Trophoblast cell (in vitro differentiated cells and primary cell): ENCODE measurements around the gene SERINC5.
A peak's percentile ranks its signal among the peaks of the same experiment; 100 is the strongest.

Experiments
- DNase-seq, 2 donors: peaks; one replicate each; pipeline ENCODE4 v3.0.0-alpha.2; 2016
- H2AFZ ChIP-seq: 2 replicates; pipeline ENCODE4 v1.6.1; 2013; ENCODE audit warnings: low read length, moderate library complexity, mild to moderate bottlenecking; ENCODE audit not compliant: insufficient read depth, poor library complexity
- H2AK5ac ChIP-seq: 2 replicates; pipeline ENCODE4 v1.6.1; 2013; ENCODE audit warnings: mild to moderate bottlenecking, low read length
- H2BK120ac ChIP-seq: 2 replicates; pipeline ENCODE4 v1.6.1; 2013; ENCODE audit warnings: low read length, mild to moderate bottlenecking, moderate library complexity; ENCODE audit not compliant: insufficient read depth, poor library complexity
- H2BK12ac ChIP-seq: 2 replicates; pipeline ENCODE4 v1.6.1; 2013; ENCODE audit warnings: mild to moderate bottlenecking, low read length, moderate library complexity
- H2BK5ac ChIP-seq: 2 replicates; pipeline ENCODE4 v1.6.1; 2013; ENCODE audit warnings: low read length, low read depth, moderate library complexity, mild to moderate bottlenecking; ENCODE audit not compliant: poor library complexity
- H3K14ac ChIP-seq: 2 replicates; pipeline ENCODE4 v1.6.1; 2013; ENCODE audit warnings: mild to moderate bottlenecking, low read length
- H3K18ac ChIP-seq: 2 replicates; pipeline ENCODE4 v1.6.1; 2013; ENCODE audit warnings: mild to moderate bottlenecking, low read length
- H3K23ac ChIP-seq: 2 replicates; pipeline ENCODE4 v1.6.1; 2013; ENCODE audit warnings: low read length
- H3K27ac ChIP-seq: 2 replicates; pipeline ENCODE4 v1.5.1; 2013; ENCODE audit warnings: low read depth, mild to moderate bottlenecking, inconsistent platforms, low read length, moderate library complexity
- H3K27me3 ChIP-seq: 2 replicates; pipeline ENCODE4 v1.6.1; 2013; ENCODE audit warnings: inconsistent platforms, mild to moderate bottlenecking, low read length, moderate library complexity; ENCODE audit not compliant: insufficient read depth
- H3K36me3 ChIP-seq, 2 experiments: 1 replicate in 1 of 2; 2 replicates in 1 of 2; pipeline ENCODE4 v1.6.1; 2013; ENCODE audit warnings: low read length in 2 of 2, mild to moderate bottlenecking in 2 of 2, moderate library complexity in 1 of 2; ENCODE audit not compliant: insufficient read depth in 2 of 2, control insufficient read depth in 1 of 2
- H3K4ac ChIP-seq: 2 replicates; pipeline ENCODE4 v1.6.1; 2013; ENCODE audit warnings: low read depth, mild to moderate bottlenecking, low read length, moderate library complexity
- H3K4me1 ChIP-seq, 2 experiments: 1 replicate in 1 of 2; 2 replicates in 1 of 2; pipeline ENCODE4 v1.6.1; 2013; ENCODE audit warnings: low read length in 2 of 2, mild to moderate bottlenecking in 2 of 2, moderate library complexity in 1 of 2; ENCODE audit not compliant: insufficient read depth in 2 of 2, control insufficient read depth in 1 of 2
- H3K4me2 ChIP-seq: 2 replicates; pipeline ENCODE4 v1.6.1; 2013; ENCODE audit warnings: inconsistent platforms, mild to moderate bottlenecking, low read length, moderate library complexity
- H3K4me3 ChIP-seq: 2 replicates; pipeline ENCODE4 v1.5.1; 2013; ENCODE audit warnings: mild to moderate bottlenecking, low read depth, low read length, inconsistent platforms
- H3K79me1 ChIP-seq: one replicate; pipeline ENCODE4 v1.6.1; 2013; ENCODE audit warnings: low read length
- H3K79me2 ChIP-seq: 2 replicates; pipeline ENCODE4 v1.6.1; 2013; ENCODE audit warnings: low read length, mild to moderate bottlenecking; ENCODE audit not compliant: control insufficient read depth, insufficient read depth, poor library complexity
- H3K9ac ChIP-seq: 2 replicates; pipeline ENCODE4 v1.6.1; 2013; ENCODE audit warnings: mild to moderate bottlenecking, low read length
- H3K9me3 ChIP-seq: 2 replicates; pipeline ENCODE4 v1.6.1; 2013; ENCODE audit warnings: low read depth, mild to moderate bottlenecking, control low read depth, inconsistent platforms, low read length; ENCODE audit not compliant: insufficient read depth
- H4K12ac ChIP-seq: 2 replicates; pipeline ENCODE4 v1.6.1; 2013; ENCODE audit warnings: low read depth, mild to moderate bottlenecking, low read length, moderate library complexity
- H4K8ac ChIP-seq: 2 replicates; pipeline ENCODE4 v1.6.1; 2013; ENCODE audit warnings: low read depth, mild to moderate bottlenecking, low read length, moderate library complexity
- H4K91ac ChIP-seq: one replicate; pipeline ENCODE4 v1.6.1; 2013; ENCODE audit warnings: low read depth, mild to moderate bottlenecking, low read length, moderate library complexity
- WGBS: extraction: QIAGEN DNeasy Blood & Tissue Kit; methylation state at CpG from one replicate; pipeline ENCODE4 v1.1.7; 2013; ENCODE audit warnings: missing lambda C conversion rate; ENCODE audit not compliant: insufficient read length, insufficient coverage; ENCODE audit errors: extremely low coverage; 5-methylcytosine and 5-hydroxymethylcytosine counted together

SERINC5 gene

DNA sequence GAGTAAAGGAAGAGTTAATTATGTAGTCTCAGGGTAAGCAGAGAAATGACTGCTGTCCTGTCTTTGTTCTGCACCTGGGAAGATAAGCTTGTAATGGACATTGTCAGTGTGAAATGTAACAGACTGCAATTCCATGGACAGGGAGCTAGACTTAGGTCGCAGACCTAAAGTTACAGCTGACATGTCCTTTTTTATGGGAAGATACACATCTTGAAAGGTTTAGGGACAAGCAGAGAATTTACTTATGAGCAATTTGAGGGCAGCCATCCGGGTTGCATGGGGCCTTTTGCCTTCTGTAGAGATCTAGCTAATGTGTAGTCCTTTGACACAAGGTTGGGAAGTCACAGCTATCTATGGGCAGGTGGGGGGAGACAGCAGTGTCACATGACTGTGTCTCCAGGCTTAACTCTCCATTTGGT, 85.7 kb downstream of the SERINC5 start:
- DNase-seq = no peak
- H3K4ac ChIP-seq = no peak overlapping the region
- H3K27me3 ChIP-seq = no peaks in the 10 kb centered on the region
- no peaks in the 10 kb centered on the region for H3K9me3 ChIP-seq
- peaks cover 4% of the 10 kb centered on the region for H3K79me2 ChIP-seq
- peaks cover 18 to 20% of the 10 kb centered on the region in 2 experiments for H3K36me3 ChIP-seq
- no peak overlapping the region for H3K4me2 ChIP-seq
- no peak overlapping the region for H2AFZ ChIP-seq
- no peak overlapping the region for H2BK12ac ChIP-seq
- no peak overlapping the region for H3K14ac ChIP-seq
- no peak overlapping the region for H3K18ac ChIP-seq
- no peak overlapping the region for H3K9ac ChIP-seq
- peak overlapping the region; percentile 99 for H4K91ac ChIP-seq
- H4K12ac ChIP-seq = no peak overlapping the region
- H3K4me3 ChIP-seq = no peak overlapping the region
- H2BK5ac ChIP-seq = peak overlapping the region; percentile 96
- peak overlapping the region; percentile 95 for H3K27ac ChIP-seq
- peaks cover 15 to 22% of the 10 kb centered on the region in 2 experiments for H3K4me1 ChIP-seq
- H3K23ac ChIP-seq = no peak overlapping the region
- no peak overlapping the region for H2BK120ac ChIP-seq
- no CpG with 5 or more reads among the region's 2 CpGs for WGBS
- H3K79me1 ChIP-seq = peaks cover 19% of the 10 kb centered on the region
- H4K8ac ChIP-seq = no peak overlapping the region
- H2AK5ac ChIP-seq = no peak overlapping the region

DNA sequence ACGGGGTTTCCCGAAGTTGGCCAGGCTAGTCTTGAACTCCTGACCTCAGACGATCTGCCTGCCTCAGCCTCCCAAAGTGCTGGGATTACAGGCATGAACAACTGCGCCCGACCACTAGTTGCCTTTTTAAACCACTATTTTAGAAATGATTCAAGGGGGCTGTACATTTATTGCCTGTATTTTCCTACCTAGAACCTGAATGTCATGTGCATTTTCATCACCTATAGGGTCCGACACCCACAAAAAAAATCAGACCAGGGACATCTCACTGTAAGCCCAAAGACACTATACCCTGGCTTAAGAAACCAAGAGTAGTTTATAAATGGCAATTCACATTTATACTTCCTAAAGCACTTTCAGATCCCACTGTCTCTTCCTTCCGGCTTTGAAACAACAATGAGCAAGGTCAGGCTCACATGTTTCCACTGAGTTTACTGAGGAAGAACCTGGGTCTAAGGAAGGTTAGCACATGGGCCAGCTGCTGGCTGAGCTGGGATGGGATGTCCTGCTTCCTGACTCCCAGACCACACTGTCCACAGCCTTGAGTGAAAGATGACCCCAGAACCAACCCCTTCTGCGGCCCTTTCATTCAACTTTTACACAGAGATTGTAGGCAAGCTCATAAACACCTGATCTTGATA, 87.3 kb downstream of the SERINC5 start:
- peak overlapping the region; percentile 82 for H2BK120ac ChIP-seq
- peak overlapping the region; percentile 52 for H2BK12ac ChIP-seq
- H3K9me3 ChIP-seq = no peaks in the 10 kb centered on the region
- H3K79me2 ChIP-seq = peaks cover 4% of the 10 kb centered on the region
- H3K36me3 ChIP-seq = peaks cover 15 to 16% of the 10 kb centered on the region in 2 experiments
- H3K27me3 ChIP-seq = no peaks in the 10 kb centered on the region
- H2AK5ac ChIP-seq = peak overlapping the region; percentile 37
- H3K4me3 ChIP-seq = no peak overlapping the region
- H3K23ac ChIP-seq = no peak overlapping the region
- WGBS = no CpG with 5 or more reads among the region's 8 CpGs
- H3K9ac ChIP-seq = no peak overlapping the region
- H3K4ac ChIP-seq = peak overlapping the region; percentile 15
- no peak overlapping the region for H3K27ac ChIP-seq
- H3K14ac ChIP-seq = no peak overlapping the region
- no peak for DNase-seq
- H3K4me1 ChIP-seq = peaks cover 12 to 19% of the 10 kb centered on the region in 2 experiments
- H2AFZ ChIP-seq = no peak overlapping the region
- peaks cover 15% of the 10 kb centered on the region for H3K79me1 ChIP-seq
- H4K91ac ChIP-seq = peak overlapping the region; percentile 70
- H4K12ac ChIP-seq = no peak overlapping the region
- no peak overlapping the region for H3K4me2 ChIP-seq
- H4K8ac ChIP-seq = peak overlapping the region; percentile 37
- H2BK5ac ChIP-seq = peak overlapping the region; percentile 59
- H3K18ac ChIP-seq = peak overlapping the region; percentile 85

DNA sequence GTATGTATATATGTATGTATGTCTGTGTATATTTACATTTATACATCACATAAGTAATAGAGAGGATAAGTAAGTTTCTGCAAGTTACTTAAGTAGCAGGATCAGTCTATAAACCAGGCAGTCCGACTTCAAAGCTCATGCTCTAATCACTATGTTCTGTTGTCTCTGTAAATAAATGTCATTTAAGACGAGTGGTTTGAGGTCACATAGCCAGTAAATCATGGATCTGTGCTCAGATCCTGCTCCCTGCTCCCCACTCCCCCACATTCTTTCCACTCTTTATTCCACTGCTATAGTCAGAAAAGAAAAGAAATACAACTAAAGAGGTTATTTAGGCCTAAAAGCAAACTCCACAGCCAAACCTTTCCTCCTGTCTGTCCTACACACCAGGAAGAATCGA, 90.4 kb downstream of the SERINC5 start:
- no CpG with 5 or more reads among the region's 3 CpGs for WGBS

DNA sequence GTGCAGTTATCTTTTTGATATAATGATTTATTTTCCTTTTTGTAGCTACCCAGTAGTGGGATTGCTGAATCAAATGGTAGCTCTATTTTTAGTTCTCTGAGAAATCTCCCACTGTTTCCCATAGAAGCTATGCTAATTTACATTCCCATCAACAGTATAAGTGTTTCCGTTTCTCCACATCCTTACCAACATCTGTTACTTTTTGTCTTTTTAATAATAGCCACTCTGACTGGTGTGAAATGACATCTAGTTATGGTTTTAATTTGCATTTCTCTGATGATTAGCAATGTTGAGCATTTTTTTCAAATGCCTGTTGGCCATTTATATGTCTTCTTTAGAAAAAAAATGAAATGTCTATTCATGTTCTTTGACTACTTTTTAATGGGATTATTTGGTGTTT, 94.7 kb downstream of the SERINC5 start:
- Histone ChIP-seq H3K9ac (no peak overlapping the region), H2BK12ac (no peak overlapping the region), H2BK120ac (no peak overlapping the region), H4K12ac (no peak overlapping the region), H3K4me1 (peaks cover 0 to 3% of the 10 kb centered on the region in 2 experiments), H4K8ac (no peak overlapping the region), H3K4me3 (no peak overlapping the region), H3K36me3 (peaks cover 16 to 34% of the 10 kb centered on the region in 2 experiments), H3K27me3 (no peaks in the 10 kb centered on the region), H3K4ac (no peak overlapping the region), H3K79me2 (no peaks in the 10 kb centered on the region), H3K79me1 (no peaks in the 10 kb centered on the region), H2BK5ac (no peak overlapping the region), H3K14ac (no peak overlapping the region), H3K18ac (no peak overlapping the region), H3K23ac (no peak overlapping the region), H2AFZ (no peak overlapping the region), H4K91ac (no peak overlapping the region), H3K27ac (no peak overlapping the region), H3K9me3 (peaks cover 1% of the 10 kb centered on the region), H2AK5ac (no peak overlapping the region), H3K4me2 (no peak overlapping the region)
- DNase-seq = no peak
- WGBS = no CpG with 5 or more reads among the region's 1 CpG

More for the DNA sequence above, 90.4 kb downstream of the SERINC5 start:
- Histone ChIP-seq H3K4me3 (no peak overlapping the region), H3K27ac (no peak overlapping the region), H3K4ac (no peak overlapping the region), H2AFZ (no peak overlapping the region), H2BK5ac (no peak overlapping the region), H3K36me3 (peaks cover 17 to 22% of the 10 kb centered on the region in 2 experiments), H3K18ac (no peak overlapping the region), H3K4me2 (no peak overlapping the region), H3K9me3 (no peaks in the 10 kb centered on the region), H3K9ac (no peak overlapping the region), H3K14ac (no peak overlapping the region), H4K12ac (no peak overlapping the region), H2AK5ac (no peak overlapping the region), H4K8ac (no peak overlapping the region), H2BK12ac (no peak overlapping the region), H4K91ac (no peak overlapping the region), H3K79me1 (peaks cover 10% of the 10 kb centered on the region), H3K27me3 (no peaks in the 10 kb centered on the region), H2BK120ac (no peak overlapping the region), H3K4me1 (peaks cover 8 to 14% of the 10 kb centered on the region in 2 experiments), H3K23ac (no peak overlapping the region), H3K79me2 (peaks cover 2% of the 10 kb centered on the region)
- DNase-seq = no peak
